ENCODE data around the gene ZBTB25. TPM values are rescaled to one million over a fixed set of nuclear protein-coding genes. Genes with fewer than 3 reads are reported as not detected.
A peak's percentile ranks its signal among the peaks of the same experiment; 100 is the strongest.

Gene ZBTB25
- total RNA-seq, 1 donor from 2014 or later = 20.6 TPM

GRCh38 chr14:64478634-64479250 lies 24.9 kb downstream of the ZBTB25 start:
- H3K9me3 Mint-ChIP-seq = no peaks in the 10 kb centered on the region
- H3K36me3 Mint-ChIP-seq = no peaks in the 10 kb centered on the region
- no peak overlapping the region for H3K27ac Mint-ChIP-seq
- peak; percentile 25 for TF ChIP-seq CTCF (IDR thresholded peaks at IDR 0.05; ENCODE audit: unreplicated experiment)
- H3K4me1 Mint-ChIP-seq = peaks cover 3% of the 10 kb centered on the region
- H3K27me3 Mint-ChIP-seq (ENCODE audit: low read depth) = no peaks in the 10 kb centered on the region
- no peak overlapping the region for H3K4me3 Mint-ChIP-seq
- DNase-seq (ENCODE audit: low spot score in 2 of 2, unreplicated experiment in 2 of 2) = no peak

GRCh38 chr14:64476438-64476837 lies 27.2 kb downstream of the ZBTB25 start:
- no peak overlapping the region for H3K4me3 Mint-ChIP-seq
- no peak overlapping the region for H3K27ac Mint-ChIP-seq
- H3K4me1 Mint-ChIP-seq = peaks cover 11% of the 10 kb centered on the region

GRCh38 chr14:64475585-64476273 lies 27.9 kb downstream of the ZBTB25 start:
- Mint-ChIP-seq H3K4me3 (no peak overlapping the region), H3K36me3 (no peaks in the 10 kb centered on the region), H3K27ac (no peak overlapping the region), H3K9me3 (no peaks in the 10 kb centered on the region), H3K4me1 (peaks cover 12% of the 10 kb centered on the region), H3K27me3 (ENCODE audit: low read depth) (no peaks in the 10 kb centered on the region)
- no peak for TF ChIP-seq CTCF (IDR thresholded peaks at IDR 0.05; ENCODE audit: unreplicated experiment)
- no peak for DNase-seq (ENCODE audit: low spot score in 2 of 2, unreplicated experiment in 2 of 2)

More at GRCh38 chr14:64476438-64476837, 27.2 kb downstream of the ZBTB25 start:
- TF ChIP-seq CTCF (IDR thresholded peaks at IDR 0.05; ENCODE audit: unreplicated experiment) = no peak
- Mint-ChIP-seq H3K9me3 (no peaks in the 10 kb centered on the region), H3K27me3 (ENCODE audit: low read depth) (no peaks in the 10 kb centered on the region), H3K36me3 (no peaks in the 10 kb centered on the region)
- no peak for DNase-seq (ENCODE audit: low spot score in 2 of 2, unreplicated experiment in 2 of 2)

- H3K4me1 Mint-ChIP-seq = peaks cover 12% of the 10 kb centered on the region
- H3K27ac Mint-ChIP-seq = no peak overlapping the region
- H3K9me3 Mint-ChIP-seq = no peaks in the 10 kb centered on the region
- H3K4me3 Mint-ChIP-seq = no peak overlapping the region
- no peak for TF ChIP-seq CTCF (IDR thresholded peaks at IDR 0.05; ENCODE audit: unreplicated experiment)
- no peak for DNase-seq (ENCODE audit: low spot score in 2 of 2, unreplicated experiment in 2 of 2)
- no peaks in the 10 kb centered on the region for H3K27me3 Mint-ChIP-seq (ENCODE audit: low read depth)
- peaks cover under 1% of the 10 kb centered on the region for H3K36me3 Mint-ChIP-seq
Measured at GRCh38 chr14:64474698-64475097, 28.9 kb downstream of the ZBTB25 start.

- Mint-ChIP-seq H3K27ac (no peak overlapping the region), H3K4me3 (no peak overlapping the region), H3K4me1 (peaks cover 12% of the 10 kb centered on the region), H3K36me3 (peaks cover 3% of the 10 kb centered on the region), H3K9me3 (no peaks in the 10 kb centered on the region), H3K27me3 (ENCODE audit: low read depth) (no peaks in the 10 kb centered on the region)
- TF ChIP-seq CTCF (IDR thresholded peaks at IDR 0.05; ENCODE audit: unreplicated experiment) = no peak
- DNase-seq (ENCODE audit: low spot score in 2 of 2, unreplicated experiment in 2 of 2) = no peak
Measured at GRCh38 chr14:64474041-64474440, 29.6 kb downstream of the ZBTB25 start.
